Measurements from ENCODE around the gene PARVB. TPM values are rescaled to one million over a fixed set of nuclear protein-coding genes. Genes with fewer than 3 reads are reported as not detected.

Gene PARVB
- polyA plus RNA-seq, 3 donors from 2014 or later, result 1.8 to 3.8 (median 2.7) TPM

DNA sequence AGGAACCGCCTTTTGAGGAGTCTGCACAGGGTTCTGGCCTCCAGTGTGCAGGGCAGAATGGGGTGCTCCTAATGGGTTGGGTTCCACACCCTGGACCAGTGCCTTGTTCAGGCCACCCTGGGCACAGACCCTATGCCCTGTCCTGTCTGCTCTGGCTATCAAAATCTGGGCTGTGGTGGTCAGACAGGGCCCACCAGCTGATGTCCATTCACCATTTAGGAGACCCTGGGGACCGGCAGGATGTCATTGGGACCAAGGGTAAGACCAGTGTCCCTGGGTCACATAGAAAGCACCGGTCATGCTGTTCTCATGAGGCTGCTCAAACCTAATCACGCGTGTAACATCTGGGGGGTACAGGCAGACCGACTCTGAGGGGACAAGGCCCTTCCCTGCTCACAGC, 194.0 kb downstream of the PARVB start:
- no peak for DNase-seq
- Mint-ChIP-seq H3K4me1 (no peaks in the 10 kb centered on the region), H3K9me3 (no peaks in the 10 kb centered on the region), H3K27ac (no peak overlapping the region), H3K4me3 (no peak overlapping the region), H3K36me3 (peaks cover 0 to 8% (median 4%) of the 10 kb centered on the region in 3 donors), H3K27me3 (ENCODE audit: low read depth in 3 of 3) (no peaks in the 10 kb centered on the region)

- Mint-ChIP-seq H3K4me3 (no peak overlapping the region), H3K9me3 (no peaks in the 10 kb centered on the region), H3K27ac (no peak overlapping the region), H3K27me3 (ENCODE audit: low read depth in 3 of 3) (peaks cover 0 to 2% (median 0%) of the 10 kb centered on the region in 3 donors), H3K4me1 (no peaks in the 10 kb centered on the region), H3K36me3 (peaks cover 0 to 8% (median 4%) of the 10 kb centered on the region in 3 donors)
- no peak for DNase-seq
Observed at GRCh38 chr22:44219101-44219870, 195.2 kb downstream of the PARVB start.

GRCh38 chr22:44220727-44221680, 196.9 kb downstream of the PARVB start:
- DNase-seq, result no peak
- H3K36me3 Mint-ChIP-seq, result peaks cover 0 to 8% (median 4%) of the 10 kb centered on the region in 3 donors
- H3K27me3 Mint-ChIP-seq (ENCODE audit: low read depth in 3 of 3), result peaks cover 0 to 3% (median 0%) of the 10 kb centered on the region in 3 donors
- no peaks in the 10 kb centered on the region for H3K9me3 Mint-ChIP-seq
- H3K27ac Mint-ChIP-seq, result no peak overlapping the region
- no peaks in the 10 kb centered on the region for H3K4me1 Mint-ChIP-seq
- H3K4me3 Mint-ChIP-seq, result no peak overlapping the region

DNA sequence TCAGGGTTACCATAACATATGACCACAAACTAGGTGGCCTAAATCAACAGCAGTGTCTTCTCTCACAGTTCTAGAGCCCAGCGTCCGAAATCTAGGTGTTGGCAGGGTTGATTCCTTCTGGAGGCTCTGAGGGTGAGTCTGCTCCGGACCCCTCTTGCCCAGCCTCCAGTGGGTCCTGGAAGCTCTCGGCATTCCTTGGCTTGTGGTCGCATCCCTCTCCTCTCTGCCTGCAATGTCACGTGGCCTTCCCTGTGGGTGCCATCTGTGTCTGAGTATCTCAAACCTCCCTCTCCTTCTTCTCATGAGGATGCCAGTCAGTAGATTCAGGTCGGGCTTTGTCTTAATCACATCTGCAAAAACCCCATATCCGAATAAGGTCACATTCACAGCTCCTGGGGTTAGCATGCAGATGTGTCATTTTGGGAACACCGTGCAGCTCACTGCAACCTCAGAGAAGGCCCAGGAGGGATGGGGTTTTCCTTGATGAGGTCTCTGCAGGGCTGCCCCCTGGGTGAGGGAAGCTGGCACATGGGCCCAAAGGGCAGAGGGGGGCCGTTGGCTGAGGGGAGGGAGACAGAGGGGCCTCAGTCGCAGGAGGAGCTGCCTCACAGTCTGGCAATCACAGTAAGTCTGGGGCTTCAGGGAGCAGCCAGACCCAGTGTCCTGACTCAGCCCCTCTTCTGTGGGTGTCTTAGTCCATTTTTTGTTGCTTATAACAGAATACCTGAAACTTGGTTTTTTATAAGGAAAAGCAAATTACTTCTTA, 197.8 kb downstream of the PARVB start:
- Mint-ChIP-seq H3K36me3 (peaks cover 0 to 8% (median 0%) of the 10 kb centered on the region in 3 donors), H3K9me3 (peaks cover 0 to 2% (median under 1%) of the 10 kb centered on the region in 6 donors), H3K27ac (no peak overlapping the region)

More for the DNA sequence above, 197.8 kb downstream of the PARVB start:
- no peak for DNase-seq
- H3K4me1 Mint-ChIP-seq, result no peaks in the 10 kb centered on the region
- peaks cover 0 to 3% (median under 1%) of the 10 kb centered on the region in 3 donors for H3K27me3 Mint-ChIP-seq (ENCODE audit: low read depth in 3 of 3)
- no peak overlapping the region for H3K4me3 Mint-ChIP-seq

Other genes with a start within 250 kb of the PARVB start
- gene EFCAB6, start 212.0 kb upstream of the PARVB start, polyA plus RNA-seq, result under 1 TPM in 2 of 3 donors, not detected in 1; 0.04 to 0.18 TPM
- not detected for gene SULT4A1, start 161.8 kb upstream of the PARVB start, polyA plus RNA-seq
- gene PNPLA5, start 132.3 kb upstream of the PARVB start, polyA plus RNA-seq, result not detected
- not detected for gene PNPLA3, start 100.5 kb upstream of the PARVB start, polyA plus RNA-seq
- gene SAMM50, start 68.9 kb upstream of the PARVB start, polyA plus RNA-seq, result 10 to 100 TPM; 80.6 to 88.8 (median 82.8) TPM
- 10 to 100 TPM; 54.0 to 84.6 (median 58.4) TPM for gene PARVG, start 156.6 kb downstream of the PARVB start, polyA plus RNA-seq

Data from immature natural killer cell (primary cell).